Mesothelial cell of epicardium (in vitro differentiated cells): ENCODE data around the gene MBNL1. TPM values are rescaled to one million over a fixed set of nuclear protein-coding genes. Genes with fewer than 3 reads are reported as not detected.

Experiments used
- DNase-seq, 2 experiments: peaks; one replicate each; pipeline ENCODE4 v3.0.0; 2021; ENCODE audit warnings: low spot score in 2 of 2; ENCODE audit not compliant: unreplicated experiment in 2 of 2
- H3K27ac Mint-ChIP-seq: 2 replicates; pipeline ENCODE4 v1.8.0; 2021; ENCODE audit warnings: mixed read lengths
- H3K27me3 Mint-ChIP-seq: 2 replicates; pipeline ENCODE4 v1.8.0; 2021; ENCODE audit warnings: low read depth, mixed read lengths
- H3K36me3 Mint-ChIP-seq: 2 replicates; pipeline ENCODE4 v1.8.0; 2021; ENCODE audit warnings: mixed read lengths
- H3K4me1 Mint-ChIP-seq: 2 replicates; pipeline ENCODE4 v1.8.0; 2021; ENCODE audit warnings: mixed read lengths
- H3K4me3 Mint-ChIP-seq: 2 replicates; pipeline ENCODE4 v1.8.0; 2021; ENCODE audit warnings: mild to moderate bottlenecking, moderate library complexity, mixed read lengths
- H3K9me3 Mint-ChIP-seq: 2 replicates; pipeline ENCODE4 v1.8.0; 2021; ENCODE audit warnings: mixed read lengths
- total RNA-seq: library from RNA; stranded (reverse); gene quantifications from 3 replicates; pipeline ENCODE4 v1.2.1, GENCODE V29; 2021
- TF ChIP-seq, protein P1 (sequence below): fragments of 200-600 bp; sonication (generic); IDR thresholded peaks from one replicate; pipeline ENCODE4 v1.5.0; 2021; ENCODE audit warnings: antibody characterized with exemption; ENCODE audit not compliant: unreplicated experiment

Gene MBNL1
- total RNA-seq, 1 donor from 2014 or later, result 74.8 TPM

DNA sequence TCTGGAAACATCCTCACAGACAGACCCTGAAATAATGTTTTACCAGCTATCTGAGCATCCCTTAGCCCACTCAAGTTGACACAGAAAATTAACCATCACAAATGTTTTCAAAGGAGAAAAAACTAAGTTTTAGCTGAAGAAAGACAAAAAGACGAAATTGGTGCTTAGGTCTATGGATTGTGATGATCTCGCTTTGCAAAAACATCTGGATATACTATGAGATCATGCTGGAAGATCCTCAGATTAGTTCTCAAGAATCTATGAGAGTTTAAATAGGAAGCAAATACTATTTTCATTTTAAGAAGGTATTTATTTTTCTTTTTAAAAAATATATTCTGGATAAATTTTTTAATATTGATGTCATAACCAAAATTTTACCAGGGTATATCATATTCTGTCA lies 42.6 kb upstream of the MBNL1 start:
- H3K9me3 Mint-ChIP-seq, result no peaks in the 10 kb centered on the region
- no peak for DNase-seq
- H3K4me1 Mint-ChIP-seq, result peaks cover 6% of the 10 kb centered on the region
- TF ChIP-seq, protein P1, sequence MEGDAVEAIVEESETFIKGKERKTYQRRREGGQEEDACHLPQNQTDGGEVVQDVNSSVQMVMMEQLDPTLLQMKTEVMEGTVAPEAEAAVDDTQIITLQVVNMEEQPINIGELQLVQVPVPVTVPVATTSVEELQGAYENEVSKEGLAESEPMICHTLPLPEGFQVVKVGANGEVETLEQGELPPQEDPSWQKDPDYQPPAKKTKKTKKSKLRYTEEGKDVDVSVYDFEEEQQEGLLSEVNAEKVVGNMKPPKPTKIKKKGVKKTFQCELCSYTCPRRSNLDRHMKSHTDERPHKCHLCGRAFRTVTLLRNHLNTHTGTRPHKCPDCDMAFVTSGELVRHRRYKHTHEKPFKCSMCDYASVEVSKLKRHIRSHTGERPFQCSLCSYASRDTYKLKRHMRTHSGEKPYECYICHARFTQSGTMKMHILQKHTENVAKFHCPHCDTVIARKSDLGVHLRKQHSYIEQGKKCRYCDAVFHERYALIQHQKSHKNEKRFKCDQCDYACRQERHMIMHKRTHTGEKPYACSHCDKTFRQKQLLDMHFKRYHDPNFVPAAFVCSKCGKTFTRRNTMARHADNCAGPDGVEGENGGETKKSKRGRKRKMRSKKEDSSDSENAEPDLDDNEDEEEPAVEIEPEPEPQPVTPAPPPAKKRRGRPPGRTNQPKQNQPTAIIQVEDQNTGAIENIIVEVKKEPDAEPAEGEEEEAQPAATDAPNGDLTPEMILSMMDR, result no peak
- H3K27me3 Mint-ChIP-seq, result no peaks in the 10 kb centered on the region
- no peaks in the 10 kb centered on the region for H3K36me3 Mint-ChIP-seq
- H3K27ac Mint-ChIP-seq, result no peak overlapping the region
- no peak overlapping the region for H3K4me3 Mint-ChIP-seq

DNA sequence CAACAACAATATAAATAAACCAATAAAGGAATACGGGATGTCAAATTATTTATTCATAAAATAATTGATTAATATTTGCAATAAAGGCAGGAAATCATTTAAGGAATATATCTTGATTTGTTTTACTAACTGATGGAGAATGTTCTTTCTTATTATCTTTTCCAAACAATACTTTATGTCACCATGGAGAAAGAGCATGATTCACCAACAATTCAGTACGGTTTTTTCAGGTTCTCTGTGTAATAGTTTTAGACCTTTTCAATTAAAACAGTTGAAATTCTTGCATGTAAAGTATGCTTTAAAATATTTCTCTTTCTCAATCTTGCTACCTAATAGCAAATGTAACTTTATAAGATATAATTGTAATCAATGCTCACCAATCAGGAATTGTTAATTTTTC lies 41.7 kb upstream of the MBNL1 start:
- TF ChIP-seq, protein P1, result no peak
- Mint-ChIP-seq H3K27me3 (no peaks in the 10 kb centered on the region), H3K27ac (no peak overlapping the region), H3K4me1 (peaks cover under 1% of the 10 kb centered on the region), H3K4me3 (no peak overlapping the region), H3K9me3 (no peaks in the 10 kb centered on the region), H3K36me3 (no peaks in the 10 kb centered on the region)
- no peak for DNase-seq

DNA sequence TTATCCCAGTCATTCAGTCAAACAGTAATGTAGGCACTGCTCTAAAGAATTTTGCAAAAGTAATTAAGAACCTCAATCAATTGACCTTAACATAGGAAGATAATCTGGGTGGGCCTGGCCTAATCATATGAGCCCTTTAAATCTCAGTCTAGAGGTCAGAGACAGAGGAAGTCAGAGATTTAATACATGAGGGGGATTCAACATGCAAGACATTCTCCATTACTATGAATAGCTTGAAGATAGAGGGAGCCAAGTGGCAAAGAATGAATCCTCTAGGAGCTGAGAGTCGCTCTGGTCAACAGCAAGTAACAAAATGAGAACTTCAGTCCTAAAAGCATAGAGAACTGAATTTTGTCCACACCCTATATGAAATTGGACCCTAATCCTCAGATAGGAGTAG lies 39.0 kb upstream of the MBNL1 start:
- DNase-seq, result no peak
- Mint-ChIP-seq H3K4me3 (no peak overlapping the region), H3K9me3 (no peaks in the 10 kb centered on the region), H3K36me3 (no peaks in the 10 kb centered on the region), H3K27ac (no peak overlapping the region), H3K4me1 (no peaks in the 10 kb centered on the region), H3K27me3 (no peaks in the 10 kb centered on the region)
- TF ChIP-seq, protein P1, result no peak

DNA sequence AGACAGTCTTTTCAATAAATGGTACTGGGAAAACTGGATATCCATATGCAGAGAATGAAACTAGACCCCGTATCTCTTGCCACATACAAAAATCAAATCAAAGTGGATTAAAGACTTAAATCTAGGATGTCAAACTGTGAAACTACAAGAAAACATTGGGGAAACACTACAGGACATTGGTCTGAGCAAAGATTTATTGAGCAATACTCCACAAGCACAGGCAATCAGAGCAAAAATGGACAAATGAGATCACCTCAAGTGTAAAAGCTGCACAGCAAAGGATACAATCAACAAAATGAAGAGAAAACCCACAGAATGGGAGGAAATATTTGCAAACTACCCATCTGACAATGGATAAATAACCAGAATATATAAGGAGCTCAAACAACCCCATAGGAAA lies 38.4 kb upstream of the MBNL1 start:
- H3K4me1 Mint-ChIP-seq, result no peaks in the 10 kb centered on the region
- no peak overlapping the region for H3K27ac Mint-ChIP-seq
- H3K36me3 Mint-ChIP-seq, result no peaks in the 10 kb centered on the region
- TF ChIP-seq, protein P1, result no peak
- no peaks in the 10 kb centered on the region for H3K27me3 Mint-ChIP-seq
- H3K9me3 Mint-ChIP-seq, result no peaks in the 10 kb centered on the region
- no peak for DNase-seq
- H3K4me3 Mint-ChIP-seq, result no peak overlapping the region

DNA sequence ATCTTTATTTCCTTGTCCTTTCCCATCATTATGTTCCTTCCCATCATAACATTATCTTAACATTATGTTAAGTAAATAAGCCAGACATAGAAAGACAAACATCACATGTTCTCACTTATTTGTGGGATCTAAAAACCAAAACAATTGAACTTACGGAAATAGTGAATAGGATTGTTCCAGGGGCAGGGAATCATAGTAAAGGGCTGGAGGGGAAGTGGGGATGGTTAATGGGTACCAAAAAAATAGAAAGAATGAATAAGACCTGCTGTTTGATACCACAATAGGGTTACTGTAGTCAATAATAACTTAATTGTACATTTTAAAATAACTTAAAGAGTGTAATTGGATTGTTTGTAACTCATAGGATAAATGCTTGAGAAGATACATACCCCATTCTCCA lies 36.7 kb upstream of the MBNL1 start:
- H3K4me3 Mint-ChIP-seq, result no peak overlapping the region
- H3K9me3 Mint-ChIP-seq, result no peaks in the 10 kb centered on the region
- H3K27me3 Mint-ChIP-seq, result no peaks in the 10 kb centered on the region
- no peak overlapping the region for H3K27ac Mint-ChIP-seq
- DNase-seq, result no peak
- TF ChIP-seq, protein P1, result no peak
- H3K4me1 Mint-ChIP-seq, result peaks cover 5% of the 10 kb centered on the region
- H3K36me3 Mint-ChIP-seq, result no peaks in the 10 kb centered on the region

DNA sequence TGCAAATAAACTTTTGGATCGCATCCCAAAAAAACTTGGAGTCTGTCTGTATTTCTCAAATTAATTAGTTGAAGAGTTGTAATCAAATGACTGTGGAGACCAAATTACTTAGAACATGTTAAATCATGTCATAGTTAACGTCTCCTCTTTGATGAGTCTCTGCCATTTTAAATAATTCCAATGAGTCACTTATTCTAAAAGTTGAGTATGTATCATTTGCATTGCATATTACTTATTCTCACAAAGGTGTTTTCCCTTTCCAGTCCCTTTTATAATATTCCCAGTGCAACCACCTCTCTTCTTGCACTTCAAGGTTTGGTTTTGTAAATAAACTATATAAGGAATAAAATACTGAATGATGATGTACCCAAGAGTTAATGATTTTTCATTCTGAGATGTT lies 36.0 kb upstream of the MBNL1 start:
- Mint-ChIP-seq H3K9me3 (peaks cover 2% of the 10 kb centered on the region), H3K27ac (no peak overlapping the region), H3K4me1 (peaks cover 5% of the 10 kb centered on the region), H3K27me3 (no peaks in the 10 kb centered on the region), H3K36me3 (no peaks in the 10 kb centered on the region), H3K4me3 (no peak overlapping the region)
- TF ChIP-seq, protein P1, result no peak
- no peak for DNase-seq
